HepG2 (cell line): ENCODE measurements around the gene USP38. TPM values are rescaled to one million over a fixed set of nuclear protein-coding genes. Genes with fewer than 3 reads are reported as not detected.

Source experiments
- AHDC1 ChIP-seq: sonication (generic); formaldehyde crosslinking; IDR thresholded peaks from 2 replicates; pipeline ENCODE4 v1.5.1; 2020; ENCODE audit warnings: mild to moderate bottlenecking, missing genetic modification reagents, borderline replicate concordance
- CC2D1A ChIP-seq: sonication (generic); formaldehyde crosslinking; IDR thresholded peaks from 2 replicates; pipeline ENCODE4 v1.8.1; 2023; ENCODE audit warnings: mild to moderate bottlenecking, missing genetic modification reagents
- DMTF1 ChIP-seq: sonication (generic); formaldehyde crosslinking; IDR thresholded peaks from 2 replicates; pipeline ENCODE4 v1.4.0; 2020; ENCODE audit warnings: mild to moderate bottlenecking, missing genetic modification reagents
- FOXP4 ChIP-seq: sonication (generic); formaldehyde crosslinking; IDR thresholded peaks from 2 replicates; pipeline ENCODE4 v1.4.0; 2020; ENCODE audit warnings: missing genetic modification reagents
- HNRNPH1 ChIP-seq: fragments of 200-400 bp; formaldehyde crosslinking; optimal IDR thresholded peaks from 2 replicates; pipeline ENCODE3; 2017; ENCODE audit warnings: mild to moderate bottlenecking, low read depth, low read length
- HNRNPLL ChIP-seq: fragments of 200-400 bp; formaldehyde crosslinking; IDR thresholded peaks from 2 replicates; pipeline ENCODE4 v1.6.1; 2017; ENCODE audit warnings: mild to moderate bottlenecking, low read depth, low read length; ENCODE audit not compliant: poor library complexity, severe bottlenecking
- KLF16 ChIP-seq, 2 experiments: sonication (generic) in 1 of 2; formaldehyde crosslinking in 1 of 2; IDR thresholded peaks; 2 replicates each; pipeline versions ENCODE4 v1.6.1 to v1.8.0; 2016 to 2023; ENCODE audit warnings: missing genetic modification reagents in 2 of 2, missing compliant biosample characterization in 1 of 2
- MEF2D ChIP-seq: sonication (generic); formaldehyde crosslinking; IDR thresholded peaks from 2 replicates; pipeline ENCODE4 v1.5.1; 2020; ENCODE audit warnings: mild to moderate bottlenecking, missing genetic modification reagents
- POLR2A ChIP-seq, 2 experiments: IDR thresholded peaks; 2 replicates each; pipeline ENCODE4 v1.6.1; 2011; ENCODE audit warnings: low read depth in 2 of 2, low read length in 2 of 2, mild to moderate bottlenecking in 1 of 2, moderate library complexity in 1 of 2; ENCODE audit not compliant: insufficient read depth in 1 of 2
- SNRNP70 ChIP-seq: fragments of 200-400 bp; formaldehyde crosslinking; IDR thresholded peaks from 2 replicates; pipeline ENCODE4 v1.6.1; 2017; ENCODE audit warnings: mild to moderate bottlenecking, low read depth, low read length, moderate library complexity
- STAG1 ChIP-seq: sonication (generic); formaldehyde crosslinking; IDR thresholded peaks from 2 replicates; pipeline ENCODE4 v1.4.0; 2020; ENCODE audit warnings: missing genetic modification reagents
- SYNCRIP ChIP-seq: fragments of 200-400 bp; formaldehyde crosslinking; IDR thresholded peaks from 2 replicates; pipeline ENCODE4 v1.6.1; 2018; ENCODE audit warnings: mild to moderate bottlenecking, low read depth, low read length; ENCODE audit not compliant: insufficient read depth
- TBX3 ChIP-seq: fragments of 450-650 bp; IDR thresholded peaks from 2 replicates; pipeline ENCODE4 v1.6.1; 2017; ENCODE audit warnings: antibody characterized with exemption, mild to moderate bottlenecking, inconsistent platforms, borderline replicate concordance
- TOE1 ChIP-seq: sonication (generic); formaldehyde crosslinking; IDR thresholded peaks from 2 replicates; pipeline ENCODE4 v1.4.0; 2020; ENCODE audit warnings: mild to moderate bottlenecking, missing genetic modification reagents
- YEATS4 ChIP-seq: sonication (generic); formaldehyde crosslinking; IDR thresholded peaks from 2 replicates; pipeline ENCODE4 v1.4.0; 2020; ENCODE audit warnings: missing genetic modification reagents, borderline replicate concordance
- ZFP36L1 ChIP-seq: sonication (generic); formaldehyde crosslinking; IDR thresholded peaks from 2 replicates; pipeline ENCODE4 v1.8.0; 2022; ENCODE audit warnings: mild to moderate bottlenecking, missing genetic modification reagents, moderate library complexity
- ZNF451 ChIP-seq: sonication (generic); formaldehyde crosslinking; IDR thresholded peaks from 2 replicates; pipeline ENCODE4 v1.5.0; 2020; ENCODE audit warnings: mild to moderate bottlenecking, missing genetic modification reagents
- ZNF615 ChIP-seq: sonication (generic); formaldehyde crosslinking; IDR thresholded peaks from 2 replicates; pipeline ENCODE4 v1.5.0; 2020; ENCODE audit warnings: mild to moderate bottlenecking, missing genetic modification reagents, borderline replicate concordance
- ZNF816 ChIP-seq: sonication (generic); formaldehyde crosslinking; IDR thresholded peaks from 2 replicates; pipeline ENCODE4 v1.8.0; 2022; ENCODE audit warnings: missing genetic modification reagents, mild to moderate bottlenecking, borderline replicate concordance
- polyA plus RNA-seq, 8 experiments: library from polyadenylated mRNA; depleted of rRNA in 3 of 8; stranded (reverse) in 7 of 8; unstranded in 1 of 8; fragments of >200 nt; fragmentation: Illumina TruSeq in 4 of 8; extraction: Trizol in 4 of 8; gene quantifications; 2 replicates each; pipeline versions ENCODE4 v1.2.1 to v1.2.3, GENCODE V29; 2011 to 2016; ENCODE audit warnings: low read depth in 4 of 8, missing spikeins in 1 of 8, mixed read lengths in 1 of 8; ENCODE audit not compliant: insufficient read depth in 1 of 8
- total RNA-seq, 5 experiments: library from RNA; depleted of rRNA; stranded (reverse); fragments of >200 nt; fragmentation: Illumina TruSeq; extraction: Trizol; gene quantifications; 2 replicates each; pipeline ENCODE4 v1.2.3, GENCODE V29; 2016; ENCODE audit warnings: low read depth in 1 of 5

USP38 gene
- total and polyA plus RNA-seq, 2 of the 13 experiments (the other 11 are each of a cell fraction or from before 2014, with no cell fraction given): 4.5 to 11.8 TPM

GRCh38 chr4:143184503-143185252 lies at the start of gene USP38 (continued):
- TF ChIP-seq ZFP36L1 (CRISPR knock-in tag) (no peak), TBX3 (no peak), KLF16 (CRISPR knock-in tag; IDR thresholded peaks at IDR 0.05) (0 out of 4 replicates have a peak, but pooled peaks of 1 of the 2 experiments have one; percentile 20), DMTF1 (CRISPR knock-in tag) (no peak), TOE1 (CRISPR knock-in tag) (no peak), FOXP4 (CRISPR knock-in tag) (peak; percentile 42), CC2D1A (CRISPR knock-in tag) (no peak), ZNF615 (CRISPR knock-in tag) (no peak), YEATS4 (CRISPR knock-in tag) (peak; percentile 87), MEF2D (CRISPR knock-in tag) (0 out of 2 replicates have a peak, but pooled peaks have one; percentile 8), STAG1 (peak; percentile 25; the same call in 1 of the 2 replicates), ZNF451 (no peak), AHDC1 (CRISPR knock-in tag) (peak; percentile 59; the same call in 1 of the 2 replicates), HNRNPH1 (no peak), SNRNP70 (no peak), POLR2A (IDR thresholded peaks at IDR 0.05; ENCODE audit: insufficient read depth in 1 of 2, low read depth in 2 of 2, low read length in 2 of 2) (peak; percentile 82 to 93), SYNCRIP (no peak), ZNF816 (CRISPR knock-in tag) (peak; percentile 55; the same call in 1 of the 2 replicates), HNRNPLL (peak; percentile 99)
